ENCODE data around the gene BLTP3B.

Gene BLTP3B

DNA sequence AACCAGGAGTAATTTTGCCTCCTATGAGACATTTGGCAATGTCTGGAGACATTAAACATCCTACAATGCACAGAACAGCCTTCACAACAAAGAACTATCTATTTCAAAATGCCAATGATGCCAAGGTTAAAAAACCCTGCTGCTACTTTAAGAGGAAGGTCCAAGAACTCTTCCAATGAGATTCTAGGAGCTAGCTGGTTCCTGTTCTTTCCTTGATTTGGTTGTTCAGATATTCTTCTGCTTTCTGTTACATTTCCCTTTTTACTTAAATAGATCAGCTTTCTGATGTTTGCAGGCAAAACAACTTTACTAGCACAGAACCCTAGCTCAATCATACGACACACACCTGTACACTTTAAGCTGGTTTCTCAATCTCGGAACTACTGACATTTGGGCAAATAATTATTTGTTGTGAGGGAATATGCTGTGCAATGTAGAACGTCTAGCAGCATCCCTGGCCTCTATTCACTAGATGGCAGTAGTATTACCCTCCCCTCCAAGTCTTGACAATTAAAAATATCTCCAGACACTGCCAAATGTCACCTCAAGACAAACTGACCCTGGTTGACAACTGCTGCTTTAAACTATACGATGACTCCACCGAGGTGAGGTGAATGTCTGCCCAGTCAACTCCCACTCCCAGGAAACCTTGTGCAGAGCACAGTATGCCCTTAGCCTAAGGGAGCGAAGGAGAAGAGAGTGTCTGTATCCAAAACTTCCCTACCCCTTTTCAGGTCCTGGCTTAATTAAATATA, 4.4 kb downstream of the BLTP3B start:
- peak; percentile 29 for DNase-seq (ENCODE audit: low read depth)
- H3K4me3 ChIP-seq (ENCODE audit: control insufficient read depth, low read depth, low read length): no peak overlapping the region
- TF ChIP-seq, protein P1, sequence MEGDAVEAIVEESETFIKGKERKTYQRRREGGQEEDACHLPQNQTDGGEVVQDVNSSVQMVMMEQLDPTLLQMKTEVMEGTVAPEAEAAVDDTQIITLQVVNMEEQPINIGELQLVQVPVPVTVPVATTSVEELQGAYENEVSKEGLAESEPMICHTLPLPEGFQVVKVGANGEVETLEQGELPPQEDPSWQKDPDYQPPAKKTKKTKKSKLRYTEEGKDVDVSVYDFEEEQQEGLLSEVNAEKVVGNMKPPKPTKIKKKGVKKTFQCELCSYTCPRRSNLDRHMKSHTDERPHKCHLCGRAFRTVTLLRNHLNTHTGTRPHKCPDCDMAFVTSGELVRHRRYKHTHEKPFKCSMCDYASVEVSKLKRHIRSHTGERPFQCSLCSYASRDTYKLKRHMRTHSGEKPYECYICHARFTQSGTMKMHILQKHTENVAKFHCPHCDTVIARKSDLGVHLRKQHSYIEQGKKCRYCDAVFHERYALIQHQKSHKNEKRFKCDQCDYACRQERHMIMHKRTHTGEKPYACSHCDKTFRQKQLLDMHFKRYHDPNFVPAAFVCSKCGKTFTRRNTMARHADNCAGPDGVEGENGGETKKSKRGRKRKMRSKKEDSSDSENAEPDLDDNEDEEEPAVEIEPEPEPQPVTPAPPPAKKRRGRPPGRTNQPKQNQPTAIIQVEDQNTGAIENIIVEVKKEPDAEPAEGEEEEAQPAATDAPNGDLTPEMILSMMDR (conservative IDR thresholded peaks at IDR 0.05; ENCODE audit: control insufficient read depth, insufficient read depth, low read depth, low read length): peak; percentile 44

DNA sequence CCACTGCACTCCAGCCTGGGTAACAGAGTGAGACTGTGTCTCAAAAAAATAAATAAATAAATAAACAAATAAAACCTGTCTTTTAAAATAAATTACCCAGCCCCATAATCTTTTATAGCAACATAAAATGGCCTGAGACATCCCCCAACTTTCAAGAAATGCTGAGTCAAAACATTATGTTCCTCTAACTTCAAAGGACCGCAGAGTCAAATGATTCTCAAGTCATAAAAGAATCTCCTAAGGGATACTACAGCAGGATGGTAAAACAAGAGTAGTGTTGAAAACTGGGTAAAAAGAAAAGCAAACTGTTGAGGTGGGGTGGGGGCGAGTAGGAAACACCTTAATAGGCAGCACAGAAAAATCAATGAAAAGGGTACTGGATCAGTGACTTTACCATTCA, 9.5 kb downstream of the BLTP3B start:
- no peak overlapping the region for H3K4me3 ChIP-seq (ENCODE audit: control insufficient read depth, low read depth, low read length)
- TF ChIP-seq, protein P1 (conservative IDR thresholded peaks at IDR 0.05; ENCODE audit: control insufficient read depth, insufficient read depth, low read depth, low read length): no peak
- DNase-seq (ENCODE audit: low read depth): no peak

DNA sequence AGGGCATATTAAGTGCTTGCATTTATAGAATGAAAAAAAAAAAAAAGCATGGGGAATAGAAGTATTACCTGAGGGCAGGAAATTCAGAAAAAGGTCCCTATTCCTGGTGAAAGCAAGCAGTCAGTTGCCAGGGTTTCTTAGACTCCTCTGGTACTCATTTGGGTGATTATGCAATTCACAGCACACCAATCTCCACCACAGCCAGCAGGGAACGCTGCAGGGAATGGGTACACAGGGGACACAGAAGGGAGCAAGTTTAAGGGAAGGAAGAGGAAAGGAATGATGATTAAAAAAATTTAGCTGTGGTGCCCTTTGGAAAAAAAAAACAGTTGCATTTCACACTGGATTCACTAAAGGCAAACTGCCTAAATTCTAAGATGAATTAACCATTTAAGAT, 14.2 kb downstream of the BLTP3B start:
- TF ChIP-seq, protein P1 (conservative IDR thresholded peaks at IDR 0.05; ENCODE audit: control insufficient read depth, insufficient read depth, low read depth, low read length): peak; percentile 59
- peak; percentile 72 for DNase-seq (ENCODE audit: low read depth)
- H3K4me3 ChIP-seq (ENCODE audit: control insufficient read depth, low read depth, low read length): no peak overlapping the region

DNA sequence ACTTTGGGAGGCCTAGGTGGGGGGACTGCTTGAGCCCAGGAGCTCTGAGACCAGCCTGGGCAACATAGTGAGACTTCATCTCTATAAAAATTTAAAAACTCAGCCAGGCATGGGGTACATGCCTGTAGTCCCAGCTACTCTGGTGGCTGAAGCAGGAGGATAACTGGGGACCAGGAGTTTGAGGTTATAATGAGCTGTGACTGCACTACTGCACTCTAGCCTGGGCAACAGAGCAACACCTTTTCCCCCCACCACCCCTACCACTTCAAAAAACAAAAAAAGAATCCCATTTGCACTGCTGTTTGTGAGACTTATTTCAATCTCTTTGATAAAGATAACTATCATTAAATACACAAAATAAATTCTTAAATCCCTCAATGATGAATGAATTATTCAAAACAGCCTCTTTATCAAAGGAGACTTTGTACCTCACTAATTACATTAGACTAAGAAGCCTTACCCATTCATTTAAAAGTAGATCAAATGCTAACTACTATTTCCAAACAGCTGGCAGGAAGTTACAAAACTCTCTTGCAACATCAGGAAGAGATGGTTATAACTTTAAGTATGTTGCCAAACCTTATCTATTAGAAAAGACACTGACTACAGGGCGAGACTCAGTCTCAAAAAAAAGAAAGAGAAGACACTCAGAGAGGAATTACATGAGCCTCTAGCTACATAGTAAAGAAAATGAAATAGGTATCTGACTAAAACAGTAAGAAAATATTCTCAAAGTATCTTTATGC, 14.7 kb downstream of the BLTP3B start:
- TF ChIP-seq, protein P1 (conservative IDR thresholded peaks at IDR 0.05; ENCODE audit: control insufficient read depth, insufficient read depth, low read depth, low read length): no peak
- DNase-seq (ENCODE audit: low read depth): peak; percentile 82

DNA sequence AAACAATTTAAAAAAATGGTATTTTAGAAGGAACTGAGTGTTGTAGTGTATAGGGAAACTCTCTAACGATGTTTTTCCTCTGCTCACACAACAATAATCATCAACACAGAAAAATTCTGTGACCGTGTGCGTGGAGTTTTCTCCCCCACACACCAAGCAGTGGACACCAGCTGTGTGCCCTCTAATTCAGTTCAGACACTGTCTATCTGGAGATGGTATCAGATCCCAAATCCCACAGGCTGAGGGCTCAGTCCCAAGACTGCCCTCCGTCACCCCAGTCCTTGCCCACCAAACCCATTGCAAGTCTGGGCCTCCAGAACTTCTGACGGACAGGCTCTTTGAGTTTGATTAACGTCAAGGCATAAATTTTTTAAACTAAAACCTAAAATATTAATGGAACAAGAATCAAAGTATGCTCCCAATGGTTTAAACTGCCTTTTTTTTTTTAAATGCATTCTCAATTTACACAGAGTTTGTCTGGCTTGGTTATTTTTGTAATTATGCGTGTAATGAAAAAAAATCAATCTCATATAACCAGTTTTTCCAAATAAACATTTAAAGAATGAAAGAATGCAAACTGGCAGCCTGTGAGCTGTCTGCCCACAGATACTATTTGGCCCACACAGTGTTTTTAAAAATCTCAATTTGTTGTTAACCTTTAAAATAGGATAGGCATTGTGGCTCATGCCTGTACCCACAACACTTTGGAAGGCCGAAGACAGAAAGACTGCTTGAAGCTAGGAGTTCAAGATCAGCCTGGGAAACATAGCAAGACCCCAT, 19.2 kb downstream of the BLTP3B start:
- DNase-seq (ENCODE audit: low read depth): no peak
- TF ChIP-seq, protein P1 (conservative IDR thresholded peaks at IDR 0.05; ENCODE audit: control insufficient read depth, insufficient read depth, low read depth, low read length): no peak
- no peak overlapping the region for H3K4me3 ChIP-seq (ENCODE audit: control insufficient read depth, low read depth, low read length)

More for the DNA sequence above, 14.7 kb downstream of the BLTP3B start:
- H3K4me3 ChIP-seq (ENCODE audit: control insufficient read depth, low read depth, low read length): no peak overlapping the region

DNA sequence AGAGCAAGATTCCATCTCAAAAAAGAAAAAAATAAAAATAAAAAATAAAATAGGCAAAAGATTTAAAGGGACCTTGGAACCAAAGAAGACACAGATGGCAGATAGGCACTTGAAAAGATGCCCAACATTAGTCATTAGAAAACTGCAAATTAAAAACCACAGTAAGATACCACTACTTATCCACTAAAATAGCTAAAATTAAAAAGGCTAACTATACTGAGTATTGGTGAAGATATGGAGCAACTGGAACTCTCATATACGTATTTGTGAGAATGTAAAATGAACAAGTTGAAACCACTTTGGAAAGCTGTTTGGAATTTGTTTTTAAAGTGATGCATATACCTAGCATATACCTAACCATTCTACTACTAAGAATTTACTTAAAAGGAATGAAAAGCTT, 22.3 kb downstream of the BLTP3B start:
- TF ChIP-seq, protein P1 (conservative IDR thresholded peaks at IDR 0.05; ENCODE audit: control insufficient read depth, insufficient read depth, low read depth, low read length): no peak
- no peak for DNase-seq (ENCODE audit: low read depth)
- H3K4me3 ChIP-seq (ENCODE audit: control insufficient read depth, low read depth, low read length): no peak overlapping the region
